DMS79 (cell line): Measurements from ENCODE around the gene SKOR2.

Experiments used
- DNase-seq: peaks from one replicate; lab custom pipeline; 2025; lab: John Stamatoyannopoulos, UW

The SKOR2 gene

GRCh38 chr18:47251289-47252120, at the start of gene SKOR2:
TSS of gene SKOR2 (minus strand) at chr18:47251660. CDS start at chr18:47249183, 2,477 bp downstream.
- DNase-seq = peak; percentile 7

GRCh38 chr18:47296462-47296861, 45.0 kb upstream of the SKOR2 start:
- no peak for DNase-seq

- no peak for DNase-seq
Observed at GRCh38 chr18:47294801-47295200, 43.3 kb upstream of the SKOR2 start.

GRCh38 chr18:47288741-47289140, 37.3 kb upstream of the SKOR2 start:
- DNase-seq = no peak

GRCh38 chr18:47287911-47288585, 36.6 kb upstream of the SKOR2 start:
- DNase-seq = peak; percentile 25

- no peak for DNase-seq
Observed at GRCh38 chr18:47286776-47287410, 35.4 kb upstream of the SKOR2 start.

- no peak for DNase-seq
Observed at GRCh38 chr18:47285456-47285855, 34.0 kb upstream of the SKOR2 start.

- no peak for DNase-seq
Observed at GRCh38 chr18:47284721-47285395, 33.4 kb upstream of the SKOR2 start.

GRCh38 chr18:47283476-47283875, 32.0 kb upstream of the SKOR2 start:
- DNase-seq = no peak

- DNase-seq = no peak
Observed at GRCh38 chr18:47280121-47280520, 28.7 kb upstream of the SKOR2 start.

- no peak for DNase-seq
Observed at GRCh38 chr18:47274961-47275360, 23.5 kb upstream of the SKOR2 start.

- DNase-seq = no peak
Observed at GRCh38 chr18:47265197-47265596, 13.7 kb upstream of the SKOR2 start.

- DNase-seq = no peak
Observed at GRCh38 chr18:47264308-47264700, 12.8 kb upstream of the SKOR2 start.

GRCh38 chr18:47263430-47264307, 12.2 kb upstream of the SKOR2 start:
- DNase-seq = no peak

- no peak for DNase-seq
Observed at GRCh38 chr18:47263150-47263429, 11.6 kb upstream of the SKOR2 start.

- DNase-seq = no peak
Observed at GRCh38 chr18:47262301-47263149, 11.1 kb upstream of the SKOR2 start.

GRCh38 chr18:47261902-47262300, 10.4 kb upstream of the SKOR2 start:
- DNase-seq = no peak

- DNase-seq = no peak
Observed at GRCh38 chr18:47260924-47261701, 9.7 kb upstream of the SKOR2 start.

- no peak for DNase-seq
Observed at GRCh38 chr18:47260120-47260923, 8.9 kb upstream of the SKOR2 start.
